ENCODE data around the gene SLC6A8. TPM values are rescaled to one million over a fixed set of nuclear protein-coding genes. Genes with fewer than 3 reads are reported as not detected.

The SLC6A8 gene
- total and polyA plus RNA-seq, 2 donors (not counting 3 experiments of a cell fraction or from before 2014, with no cell fraction given) = 22.7 to 23.6 TPM

- H3K27me3 ChIP-seq (ENCODE audit: control insufficient read depth in 2 of 2, insufficient read depth in 2 of 2, low read length in 2 of 2) = peaks cover 55 to 56% of the 10 kb centered on the region in 2 experiments
Observed at GRCh38 chrX:153645921-153646488, 41.7 kb upstream of the SLC6A8 start.

More at GRCh38 chrX:153645921-153646488, 41.7 kb upstream of the SLC6A8 start:
- Histone ChIP-seq H3K9ac (replicated peaks; ENCODE audit: extremely low read depth, insufficient read depth, low read length) (no peak overlapping the region), H3K4me2 (ENCODE audit: insufficient read depth, low read length) (no peak overlapping the region), H3K4me3 (replicated peaks in 1 of 3; ENCODE audit: insufficient read depth in 1 of 3, low read depth in 1 of 3, low read length in 3 of 3) (no peak overlapping the region), H3K9me1 (replicated peaks; ENCODE audit: control insufficient read depth, extremely low read depth, insufficient read depth, low read length) (no peaks in the 10 kb centered on the region), H3K36me3 (ENCODE audit: control insufficient read depth in 2 of 2, extremely low read depth in 1 of 2, insufficient read depth in 2 of 2, low read length in 2 of 2) (no peaks in the 10 kb centered on the region), H4K20me1 (replicated peaks; ENCODE audit: control insufficient read depth, extremely low read depth, insufficient read depth, low read length) (no peaks in the 10 kb centered on the region), H2AFZ (ENCODE audit: low read depth, low read length) (no peak overlapping the region), H3K9me3 (replicated peaks; ENCODE audit: control insufficient read depth, insufficient read depth, low read length) (no peaks in the 10 kb centered on the region), H3K79me2 (ENCODE audit: control insufficient read depth, insufficient read depth, low read length) (no peaks in the 10 kb centered on the region), H3K27ac (ENCODE audit: insufficient read depth, low read depth, low read length) (no peak overlapping the region), H3K4me1 (ENCODE audit: control insufficient read depth, extremely low read depth, insufficient read depth, low read length) (no peaks in the 10 kb centered on the region)
- ChIA-PET POLR2A (no interaction called here), CTCF (interaction anchor here (2.8 kb wide), 1 partner anchor 22 kb away, joined by 11 read pairs; no protein-coding TSS in a partner anchor)
- intact Hi-C loops (cut with micrococcal nuclease) (no loop called here), dilution Hi-C loops (cut with MboI; ENCODE audit: extremely low pct_ligation_motif_present, low sequenced_read_pairs) (no loop called here)
- TF ChIP-seq FOS (IDR thresholded peaks at IDR 0.05; ENCODE audit: borderline replicate concordance, insufficient read depth, low read length) = no peak
- TF ChIP-seq POLR2AphosphoS5 (IDR thresholded peaks at IDR 0.05; ENCODE audit: insufficient read depth, low read depth, low read length) = no peak
- TF ChIP-seq MYC (IDR thresholded peaks at IDR 0.05; ENCODE audit: low read depth, low read length) = no peak
- no peak for TF ChIP-seq JUN (IDR thresholded peaks at IDR 0.05; ENCODE audit: borderline replicate concordance, insufficient read depth, insufficient read length, low read depth)
- no peak for TF ChIP-seq MAX (IDR thresholded peaks at IDR 0.05; ENCODE audit: insufficient read depth, insufficient read length)
- no peak for TF ChIP-seq EZH2 (IDR thresholded peaks at IDR 0.05; ENCODE audit: borderline replicate concordance, low read depth, low read length, severe bottlenecking)
- no peak for TF ChIP-seq CTCF (IDR thresholded peaks at IDR 0.05; ENCODE audit: extremely low read depth in 1 of 2, insufficient read depth in 1 of 2, low read depth in 1 of 2, low read length in 2 of 2)
- TF ChIP-seq GATA2 (IDR thresholded peaks at IDR 0.05; ENCODE audit: insufficient read depth, insufficient read length, low read depth, low read length) = no peak
- no peak for TF ChIP-seq POLR2A (IDR thresholded peaks at IDR 0.05; ENCODE audit: low read depth, low read length)
- no TSS peak for BruUV-seq (replicated peaks)
- no peak for FAIRE-seq
- no peak for DNase-seq (ENCODE audit: low read depth, low spot score)
